ENCODE measurements around the gene TRIL. TPM values are rescaled to one million over a fixed set of nuclear protein-coding genes. Genes with fewer than 3 reads are reported as not detected.

The TRIL gene
- total and polyA plus RNA-seq, 4 donors, result 0.52 to 17.0 (median 1.8) TPM

DNA sequence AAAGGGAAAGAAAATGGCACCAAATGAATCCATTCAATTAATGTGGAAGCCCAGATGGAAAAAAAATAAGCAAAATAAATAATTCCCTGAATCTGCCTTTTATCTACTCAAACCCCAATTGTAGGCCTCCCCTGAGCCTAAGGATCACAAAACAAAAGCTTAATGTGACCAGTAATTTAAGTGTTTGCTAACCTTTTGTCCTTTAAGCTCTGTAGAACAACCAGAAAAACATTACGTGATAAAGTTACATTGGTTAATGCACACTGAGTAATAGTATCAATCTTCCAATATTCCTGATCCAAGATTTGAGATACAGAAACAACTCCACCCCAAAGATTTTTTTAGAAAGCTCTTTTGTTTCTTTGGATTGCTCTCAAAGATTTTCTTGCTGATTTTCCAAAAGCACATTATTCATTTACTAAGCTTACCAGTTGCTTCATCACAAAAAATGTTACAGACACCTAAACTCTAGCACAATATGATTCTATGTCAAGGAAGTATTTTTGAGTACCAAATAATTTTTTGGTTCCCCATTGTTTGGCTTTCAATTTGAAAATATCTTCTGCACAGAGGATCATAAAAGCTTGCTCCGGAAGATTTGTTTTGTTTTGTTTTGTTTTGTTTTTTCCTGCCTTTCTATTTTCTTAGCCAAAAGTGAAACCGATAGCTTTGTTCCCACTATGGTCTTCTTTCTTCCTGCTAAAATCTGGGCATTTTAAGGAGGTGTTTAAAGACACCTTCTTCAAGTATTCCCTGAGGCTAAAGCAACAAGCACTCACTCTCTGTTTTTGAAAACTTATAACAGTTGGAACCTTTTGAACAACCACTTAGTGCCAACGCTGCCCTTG, 54.2 kb downstream of the TRIL start:
- H3K27ac ChIP-seq (ENCODE audit: low read depth in 1 of 2, low read length in 1 of 2), result no peak overlapping the region
- H3K9ac ChIP-seq (ENCODE audit: insufficient read depth in 1 of 2, low read length in 2 of 2), result peak overlapping the region in 1 of 2 donors; percentile 30
- DNase-seq, result no peak
- no peaks in the 10 kb centered on the region for H3K27me3 ChIP-seq (ENCODE audit: control insufficient read depth in 3 of 3, insufficient read depth in 3 of 3, low read length in 2 of 3)
- 43 to 69% methylated on average over 4 of the region's 4 CpGs for WGBS, 2 donors
- no peak overlapping the region for H3K4me3 ChIP-seq
- TF ChIP-seq, protein P1, sequence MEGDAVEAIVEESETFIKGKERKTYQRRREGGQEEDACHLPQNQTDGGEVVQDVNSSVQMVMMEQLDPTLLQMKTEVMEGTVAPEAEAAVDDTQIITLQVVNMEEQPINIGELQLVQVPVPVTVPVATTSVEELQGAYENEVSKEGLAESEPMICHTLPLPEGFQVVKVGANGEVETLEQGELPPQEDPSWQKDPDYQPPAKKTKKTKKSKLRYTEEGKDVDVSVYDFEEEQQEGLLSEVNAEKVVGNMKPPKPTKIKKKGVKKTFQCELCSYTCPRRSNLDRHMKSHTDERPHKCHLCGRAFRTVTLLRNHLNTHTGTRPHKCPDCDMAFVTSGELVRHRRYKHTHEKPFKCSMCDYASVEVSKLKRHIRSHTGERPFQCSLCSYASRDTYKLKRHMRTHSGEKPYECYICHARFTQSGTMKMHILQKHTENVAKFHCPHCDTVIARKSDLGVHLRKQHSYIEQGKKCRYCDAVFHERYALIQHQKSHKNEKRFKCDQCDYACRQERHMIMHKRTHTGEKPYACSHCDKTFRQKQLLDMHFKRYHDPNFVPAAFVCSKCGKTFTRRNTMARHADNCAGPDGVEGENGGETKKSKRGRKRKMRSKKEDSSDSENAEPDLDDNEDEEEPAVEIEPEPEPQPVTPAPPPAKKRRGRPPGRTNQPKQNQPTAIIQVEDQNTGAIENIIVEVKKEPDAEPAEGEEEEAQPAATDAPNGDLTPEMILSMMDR (IDR thresholded peaks at IDR 0.05; ENCODE audit: control extremely low read depth, extremely low read depth), result no peak
- no peaks in the 10 kb centered on the region for H3K9me3 ChIP-seq (ENCODE audit: control insufficient read depth in 4 of 4, insufficient read depth in 3 of 4, low read length in 3 of 4)
- peaks cover 0 to 17% (median 5%) of the 10 kb centered on the region in 5 donors for H3K4me1 ChIP-seq (ENCODE audit: control insufficient read depth in 5 of 5, insufficient read depth in 5 of 5, low read length in 5 of 5)
- no peaks in the 10 kb centered on the region for H3K36me3 ChIP-seq (ENCODE audit: control insufficient read depth in 4 of 4, insufficient read depth in 4 of 4, low read length in 4 of 4)
- no peak for ATAC-seq (ENCODE audit: insufficient read depth, low FRiP score)

Other genes starting within 250 kb of the TRIL start
- gene CPVL, start 188.2 kb upstream of the TRIL start, total RNA-seq, result 10 to 100 TPM; 16.6 to 18.1 TPM
- gene CPVL, start 188.2 kb upstream of the TRIL start, polyA plus RNA-seq, result 10 to 100 TPM; 17.1 to 34.8 TPM
- 10 to 100 TPM in 1 of 2 donors, 1 to 10 TPM in 1; 9.2 to 11.0 TPM for gene CHN2, start 236.4 kb upstream of the TRIL start, total RNA-seq
- 1 to 10 TPM; 3.2 to 4.1 TPM for gene CHN2, start 236.4 kb upstream of the TRIL start, polyA plus RNA-seq

All from lung (tissue), 12 donors.